Mucosa of rectum (tissue), 2 donors: ENCODE data around the gene EML4.
"Not testable (repeated sequence)": the region's sequence is repeated elsewhere in the genome, so short reads cannot be mapped to it uniquely, and the experiment has no call there.

Experiments used
- H3K27ac ChIP-seq, 2 donors: one replicate each; pipeline ENCODE4 v1.7.0; 2013; ENCODE audit warnings: inconsistent platforms in 2 of 2, low read depth in 2 of 2, low read length in 2 of 2
- H3K27me3 ChIP-seq, 2 donors: one replicate each; pipeline ENCODE4 v1.7.0; 2013; ENCODE audit warnings: low read length in 2 of 2; ENCODE audit not compliant: control insufficient read depth in 2 of 2, insufficient read depth in 2 of 2
- H3K36me3 ChIP-seq, 2 donors: one replicate each; pipeline ENCODE4 v1.7.0; 2013; ENCODE audit warnings: low read length in 2 of 2; ENCODE audit not compliant: control insufficient read depth in 2 of 2, insufficient read depth in 2 of 2
- H3K4me1 ChIP-seq, 2 donors: one replicate each; pipeline ENCODE4 v1.7.0; 2013; ENCODE audit warnings: low read length in 2 of 2, mild to moderate bottlenecking in 1 of 2; ENCODE audit not compliant: control insufficient read depth in 2 of 2, insufficient read depth in 2 of 2
- H3K4me3 ChIP-seq, 2 donors: one replicate each; pipeline ENCODE4 v1.7.0; 2013; ENCODE audit warnings: low read length in 2 of 2
- H3K9ac ChIP-seq, 2 donors: one replicate each; pipeline ENCODE4 v1.7.0; 2013; ENCODE audit warnings: low read length in 2 of 2, low read depth in 1 of 2, mild to moderate bottlenecking in 1 of 2
- H3K9me3 ChIP-seq, 2 donors: one replicate each; pipeline ENCODE4 v1.7.0; 2013; ENCODE audit warnings: low read length in 2 of 2; ENCODE audit not compliant: control insufficient read depth in 2 of 2
- donor health status: healthy.
- donor health status: Normal muscosa, but diverticular disease.

Gene EML4

GRCh38 chr2:42342061-42342794, 173.1 kb downstream of the EML4 start:
- H3K27ac ChIP-seq = no peak overlapping the region

GRCh38 chr2:42342795-42343241, 173.7 kb downstream of the EML4 start:
- peaks cover 24 to 33% of the 10 kb centered on the region in 2 donors for H3K36me3 ChIP-seq
- no peak overlapping the region for H3K4me3 ChIP-seq
- no peaks in the 10 kb centered on the region for H3K9me3 ChIP-seq
- H3K27me3 ChIP-seq = no peaks in the 10 kb centered on the region
- no peaks in the 10 kb centered on the region for H3K4me1 ChIP-seq
- no peak overlapping the region for H3K9ac ChIP-seq
- H3K27ac ChIP-seq = no peak overlapping the region

More at GRCh38 chr2:42342061-42342794, 173.1 kb downstream of the EML4 start:
- no peaks in the 10 kb centered on the region for H3K4me1 ChIP-seq
- H3K9me3 ChIP-seq = no peaks in the 10 kb centered on the region
- H3K27me3 ChIP-seq = no peaks in the 10 kb centered on the region
- H3K9ac ChIP-seq = no peak overlapping the region
- no peak overlapping the region for H3K4me3 ChIP-seq
- peaks cover 25 to 37% of the 10 kb centered on the region in 2 donors for H3K36me3 ChIP-seq

DNA sequence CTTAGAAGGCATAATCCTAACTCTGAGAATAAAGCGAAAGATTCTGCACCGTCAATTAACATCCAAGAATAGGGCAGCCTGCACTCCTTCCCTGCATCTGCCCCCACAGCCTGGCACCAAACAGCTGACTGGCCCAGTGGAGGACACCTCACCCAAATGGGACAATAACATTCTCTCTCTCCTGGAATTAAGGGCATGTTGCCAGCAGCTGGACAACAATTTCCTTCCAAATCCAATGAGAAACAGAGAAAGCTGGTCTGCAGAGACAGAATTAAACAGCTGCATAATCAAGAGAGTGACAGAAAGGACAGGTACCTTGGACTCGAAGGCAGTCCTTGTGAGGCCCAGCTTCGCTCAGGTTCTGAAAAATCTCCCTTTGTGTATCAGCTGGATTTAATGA, 176.8 kb downstream of the EML4 start:
- H3K9me3 ChIP-seq = no peaks in the 10 kb centered on the region
- H3K4me3 ChIP-seq = no peak overlapping the region
- no peaks in the 10 kb centered on the region for H3K4me1 ChIP-seq
- H3K36me3 ChIP-seq = peaks cover 19 to 33% of the 10 kb centered on the region in 2 donors
- H3K27ac ChIP-seq = no peak overlapping the region
- no peaks in the 10 kb centered on the region for H3K27me3 ChIP-seq
- no peak overlapping the region for H3K9ac ChIP-seq

GRCh38 chr2:42346856-42347255, 177.7 kb downstream of the EML4 start:
- not testable (repeated sequence) for H3K4me3 ChIP-seq, H3K27me3 ChIP-seq, H3K27ac ChIP-seq, H3K4me1 ChIP-seq, H3K9me3 ChIP-seq, H3K9ac ChIP-seq
- H3K36me3 ChIP-seq = peaks cover 21 to 38% of the 10 kb centered on the region in 2 donors

DNA sequence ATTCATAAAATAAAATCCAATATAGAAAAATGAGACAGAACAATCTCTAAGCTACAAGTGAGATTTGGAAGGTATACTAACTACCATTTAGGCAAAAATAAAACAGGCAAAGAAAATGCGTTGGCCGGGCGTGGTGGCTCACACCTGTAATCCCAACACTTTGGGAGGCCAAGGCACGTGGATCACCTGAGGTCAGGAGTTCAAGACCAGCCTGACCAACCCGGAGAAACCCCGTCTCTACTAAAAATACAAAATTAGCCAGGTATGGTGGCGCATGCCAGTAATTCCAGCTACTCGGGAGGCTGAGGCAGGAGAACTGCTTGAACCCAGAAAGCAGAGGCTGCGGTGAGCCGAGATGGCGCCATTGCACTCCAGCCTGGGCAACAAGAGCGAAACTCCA, 178.4 kb downstream of the EML4 start:
- not testable (repeated sequence) for H3K27me3 ChIP-seq, H3K9me3 ChIP-seq

GRCh38 chr2:42348113-42348805, 179.1 kb downstream of the EML4 start:
- no peak overlapping the region for H3K27ac ChIP-seq
- no peaks in the 10 kb centered on the region for H3K27me3 ChIP-seq
- no peak overlapping the region for H3K4me3 ChIP-seq
- H3K9ac ChIP-seq = no peak overlapping the region
- H3K36me3 ChIP-seq = peaks cover 23 to 43% of the 10 kb centered on the region in 2 donors
- H3K4me1 ChIP-seq = no peaks in the 10 kb centered on the region
- H3K9me3 ChIP-seq = no peaks in the 10 kb centered on the region

More for the DNA sequence above, 178.4 kb downstream of the EML4 start:
- not testable (repeated sequence) for H3K4me1 ChIP-seq, H3K27ac ChIP-seq, H3K4me3 ChIP-seq, H3K9ac ChIP-seq
- H3K36me3 ChIP-seq = peaks cover 23 to 43% of the 10 kb centered on the region in 2 donors

- H3K4me3 ChIP-seq = no peak overlapping the region
- peaks cover 0 to 4% of the 10 kb centered on the region in 2 donors for H3K4me1 ChIP-seq
- H3K9me3 ChIP-seq = no peaks in the 10 kb centered on the region
- no peak overlapping the region for H3K9ac ChIP-seq
- peaks cover 18 to 35% of the 10 kb centered on the region in 2 donors for H3K36me3 ChIP-seq
- H3K27me3 ChIP-seq = no peaks in the 10 kb centered on the region
- H3K27ac ChIP-seq = no peak overlapping the region
Observed at GRCh38 chr2:42350434-42351063, 181.4 kb downstream of the EML4 start.

DNA sequence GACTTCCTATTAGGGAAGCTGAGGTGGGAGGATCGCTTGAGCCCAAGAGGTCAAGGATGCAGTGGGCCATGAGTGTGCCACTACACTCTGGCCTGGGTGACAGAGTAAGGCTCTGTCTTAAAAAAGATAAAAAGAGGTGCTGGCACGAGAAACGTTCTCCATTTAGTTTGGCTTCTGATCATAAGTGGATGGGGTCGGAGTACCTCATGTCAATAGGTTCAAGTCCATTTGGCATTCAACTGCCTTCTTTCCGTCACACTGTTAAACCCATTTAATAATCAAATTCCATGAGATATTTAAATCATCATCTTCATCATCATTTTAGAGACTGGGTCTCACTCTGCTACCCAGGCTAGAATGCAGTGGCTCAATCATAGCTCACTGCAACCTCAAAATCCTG, 182.7 kb downstream of the EML4 start:
- H3K36me3 ChIP-seq = peaks cover 14 to 26% of the 10 kb centered on the region in 2 donors
- no peaks in the 10 kb centered on the region for H3K9me3 ChIP-seq
- H3K27me3 ChIP-seq = no peaks in the 10 kb centered on the region
- no peak overlapping the region for H3K9ac ChIP-seq
- no peak overlapping the region for H3K4me3 ChIP-seq
- no peak overlapping the region for H3K27ac ChIP-seq
- peaks cover 0 to 4% of the 10 kb centered on the region in 2 donors for H3K4me1 ChIP-seq

GRCh38 chr2:42353792-42354429, 184.8 kb downstream of the EML4 start:
- Histone ChIP-seq H3K9me3 (no peaks in the 10 kb centered on the region), H3K27ac (no peak overlapping the region), H3K4me3 (no peak overlapping the region), H3K27me3 (no peaks in the 10 kb centered on the region), H3K9ac (no peak overlapping the region), H3K4me1 (peaks cover under 1 to 4% of the 10 kb centered on the region in 2 donors), H3K36me3 (peaks cover 14 to 26% of the 10 kb centered on the region in 2 donors)
